VCaP (cell line): ENCODE results near the gene KRTAP3-1.
"Not testable (repeated sequence)": the region's sequence is repeated elsewhere in the genome, so short reads cannot be mapped to it uniquely, and the experiment has no call there.

Experiments used
- H3K27ac ChIP-seq: fragments of 450-650 bp; 2 replicates; pipeline ENCODE4 v1.5.1; 2017
- CTCF ChIP-seq: fragments of 450-650 bp; conservative IDR thresholded peaks from 2 replicates; pipeline ENCODE4 v1.5.1; 2017; ENCODE audit warnings: mild to moderate bottlenecking, moderate library complexity

KRTAP3-1 gene

GRCh38 chr17:41042953-41043352 is 34.0 kb upstream of the KRTAP3-1 start:
- H3K27ac ChIP-seq: no peak overlapping the region
- TF ChIP-seq CTCF: no peak

- 0 out of 2 replicates have a peak, but pooled peaks have one; percentile 12 for TF ChIP-seq CTCF
- not testable (repeated sequence) for H3K27ac ChIP-seq
These were observed 32.0 kb upstream of the KRTAP3-1 start, which contains the start of gene KRTAP1-1 for GRCh38 chr17:41040783-41041571. TSS of gene KRTAP1-1 (minus strand) at chr17:41041450. CDS start at chr17:41041397, 53 bp downstream.

GRCh38 chr17:41037853-41038350 is 29.0 kb upstream of the KRTAP3-1 start:
- no peak for TF ChIP-seq CTCF
- no peak overlapping the region for H3K27ac ChIP-seq

- H3K27ac ChIP-seq: not testable (repeated sequence)
These were observed 25.5 kb upstream of the KRTAP3-1 start, which contains the start of gene KRTAP1-3 for GRCh38 chr17:41034346-41034935. TSS of gene KRTAP1-3 (minus strand) at chr17:41034874. CDS start at chr17:41034821, 53 bp downstream.

GRCh38 chr17:41029633-41030245 is 20.8 kb upstream of the KRTAP3-1 start, which contains the start of gene KRTAP1-4:
TSS of gene KRTAP1-4 (minus strand) at chr17:41030195. CDS start at chr17:41030078, 117 bp downstream.
- no peak for TF ChIP-seq CTCF
- H3K27ac ChIP-seq: no peak within 1 kb of the TSS

GRCh38 chr17:41026715-41027471 is 18.0 kb upstream of the KRTAP3-1 start, which contains the start of gene KRTAP1-5:
TSS of gene KRTAP1-5 (minus strand) at chr17:41027208. CDS start at chr17:41027155, 53 bp downstream.
- no peak for TF ChIP-seq CTCF
- no peak within 1 kb of the TSS for H3K27ac ChIP-seq

GRCh38 chr17:41024697-41025096 is 15.8 kb upstream of the KRTAP3-1 start:
- no peak overlapping the region for H3K27ac ChIP-seq
- no peak for TF ChIP-seq CTCF
